ENCODE data around the gene TLR7.

GRCh38 chrX:12901486-12901885, 34.6 kb downstream of the TLR7 start:
- peak; percentile 38 to 73 (median 43) for TF ChIP-seq CTCF (IDR thresholded peaks at IDR 0.05)
- no peak for TF ChIP-seq POLR2AphosphoS5 (IDR thresholded peaks at IDR 0.05)
- no peak for TF ChIP-seq EP300 (IDR thresholded peaks at IDR 0.05)
- TF ChIP-seq POLR2A (IDR thresholded peaks at IDR 0.05) = no peak

Measured in gastroesophageal sphincter (tissue), 3 donors.